CD4-positive, alpha-beta memory T cell (primary cell): Measurements from ENCODE around the gene CRP. TPM values are rescaled to one million over a fixed set of nuclear protein-coding genes. Genes with fewer than 3 reads are reported as not detected.

ENCODE experiments used
- CTCF ChIA-PET: fragments of 350-600 bp; sonication (Branson Sonifier 250); formaldehyde crosslinking; loops from one replicate; lab custom pipeline; 2021; ENCODE audit warnings: inconsistent platforms; ENCODE audit not compliant: partially characterized antibody; lab: Charles Lee
- POLR2A ChIA-PET: fragments of 350-600 bp; sonication (Branson Sonifier 250); formaldehyde crosslinking; loops from one replicate; lab custom pipeline; 2021; ENCODE audit not compliant: partially characterized antibody; lab: Charles Lee
- DNase-seq, 5 donors: peaks; one replicate each; pipeline versions ENCODE4 v3.0.0 to v3.0.0-alpha.2; 2020 to 2022; ENCODE audit warnings: mixed read lengths in 1 of 5
- H3K27ac ChIP-seq: one replicate; pipeline ENCODE4 v1.7.0; 2013; ENCODE audit warnings: low read depth, low read length
- H3K27me3 ChIP-seq: 2 replicates; pipeline ENCODE4 v1.7.0; 2013; ENCODE audit warnings: mild to moderate bottlenecking, low read length, moderate library complexity; ENCODE audit not compliant: insufficient read depth
- H3K36me3 ChIP-seq: 2 replicates; pipeline ENCODE4 v1.7.0; 2013; ENCODE audit warnings: mild to moderate bottlenecking, low read length, moderate library complexity; ENCODE audit not compliant: insufficient read depth
- H3K4me1 ChIP-seq: 2 replicates; pipeline ENCODE4 v1.7.0; 2013; ENCODE audit warnings: mild to moderate bottlenecking, low read length, moderate library complexity; ENCODE audit not compliant: insufficient read depth
- H3K4me3 ChIP-seq, 2 donors: one replicate each; pipeline ENCODE4 v1.7.0; 2013; ENCODE audit warnings: low read length in 2 of 2, mild to moderate bottlenecking in 1 of 2
- H3K9me3 ChIP-seq, 2 donors: one replicate each; pipeline ENCODE4 v1.7.0; 2013; ENCODE audit warnings: low read length in 2 of 2, control low read depth in 1 of 2; ENCODE audit not compliant: control insufficient read depth in 1 of 2
- H3K27ac Mint-ChIP-seq, 7 donors: one replicate each; pipeline ENCODE4 v1.8.0; 2020 to 2021; ENCODE audit warnings: mixed read lengths in 7 of 7, mild to moderate bottlenecking in 6 of 7, inconsistent platforms in 3 of 7, moderate library complexity in 3 of 7
- H3K27me3 Mint-ChIP-seq, 2 donors: one replicate each; pipeline ENCODE4 v1.8.0; 2020 to 2021; ENCODE audit warnings: mixed read lengths in 2 of 2
- H3K36me3 Mint-ChIP-seq, 2 donors: one replicate each; pipeline ENCODE4 v1.8.0; 2020 to 2021; ENCODE audit warnings: mixed read lengths in 2 of 2, inconsistent platforms in 1 of 2, mild to moderate bottlenecking in 1 of 2
- H3K4me1 Mint-ChIP-seq, 4 donors: one replicate each; pipeline ENCODE4 v1.8.0; 2020 to 2021; ENCODE audit warnings: mixed read lengths in 4 of 4, mild to moderate bottlenecking in 1 of 4
- H3K4me3 Mint-ChIP-seq, 8 donors: one replicate each; pipeline ENCODE4 v1.8.0; 2020 to 2021; ENCODE audit warnings: mixed read lengths in 8 of 8, mild to moderate bottlenecking in 7 of 8, moderate library complexity in 6 of 8, inconsistent platforms in 3 of 8
- H3K9me3 Mint-ChIP-seq, 8 donors: one replicate each; pipeline ENCODE4 v1.8.0; 2020 to 2021; ENCODE audit warnings: mixed read lengths in 8 of 8, mild to moderate bottlenecking in 5 of 8, inconsistent platforms in 3 of 8, moderate library complexity in 1 of 8
- intact Hi-C: fragments of 100-400 bp; cut with micrococcal nuclease; formaldehyde crosslinking; loops from one replicate; pipeline ENCODE4 v1.15.1; 2023
- polyA plus RNA-seq, 2 donors: library from polyadenylated mRNA; unstranded; fragments of 300-500 nt; fragmentation: Illumina TruSeq; gene quantifications; one replicate each; pipeline ENCODE4 v1.2.3, GENCODE V29; 2021
- total RNA-seq, 2 experiments: library from RNA; stranded (reverse); gene quantifications; one replicate each; pipeline ENCODE4 v1.2.3, GENCODE V29; 2021

CRP gene, protein sequence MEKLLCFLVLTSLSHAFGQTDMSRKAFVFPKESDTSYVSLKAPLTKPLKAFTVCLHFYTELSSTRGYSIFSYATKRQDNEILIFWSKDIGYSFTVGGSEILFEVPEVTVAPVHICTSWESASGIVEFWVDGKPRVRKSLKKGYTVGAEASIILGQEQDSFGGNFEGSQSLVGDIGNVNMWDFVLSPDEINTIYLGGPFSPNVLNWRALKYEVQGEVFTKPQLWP
- total RNA-seq (not detected), polyA plus RNA-seq (not detected)

DNA sequence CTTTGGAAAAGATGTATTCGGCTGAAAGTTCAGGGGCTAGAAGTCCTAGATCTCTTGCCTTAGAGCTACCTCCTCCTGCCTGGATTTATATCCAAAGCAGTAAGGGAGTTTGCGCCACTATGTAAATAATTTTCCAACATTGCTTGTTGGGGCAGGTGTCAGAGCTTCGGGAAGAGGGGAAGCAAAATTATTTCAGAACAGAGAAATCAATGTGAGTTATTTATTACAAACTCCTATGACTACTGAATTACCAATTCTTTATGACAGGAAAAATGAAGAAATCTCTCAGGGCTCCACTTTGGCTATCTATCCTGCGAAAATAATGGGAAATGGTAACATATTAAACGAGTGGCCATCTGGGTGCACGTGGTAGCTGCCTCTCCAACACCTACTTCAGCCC lies at the start of gene CRP:
Gene CRP, minus strand, starts transcription at position 61 of the 400 bp plus-strand sequence. CDS start 104 bp downstream, outside the sequence.
- no peak for DNase-seq
- Histone ChIP-seq H3K36me3 (no peaks in the 10 kb centered on the region), H3K27ac (no peak within 1 kb of the TSS), H3K4me3 (no peak within 1 kb of the TSS), H3K4me1 (no peaks in the 10 kb centered on the region), H3K9me3 (no peaks in the 10 kb centered on the region), H3K27me3 (no peaks in the 10 kb centered on the region)
- no peak within 1 kb of the TSS for H3K4me3 Mint-ChIP-seq
- H3K27me3 Mint-ChIP-seq, result peaks cover 22 to 30% of the 10 kb centered on the region in 2 donors
- intact Hi-C loops, result no loop called here
- CTCF ChIA-PET, result no interaction called here
- H3K4me1 Mint-ChIP-seq, result no peaks in the 10 kb centered on the region
- POLR2A ChIA-PET, result no interaction called here
- peaks cover 2 to 5% of the 10 kb centered on the region in 2 donors for H3K36me3 Mint-ChIP-seq
- H3K27ac Mint-ChIP-seq, result no peak within 1 kb of the TSS
- peaks cover 8 to 25% (median 20%) of the 10 kb centered on the region in 8 donors for H3K9me3 Mint-ChIP-seq

GRCh38 chr1:159763686-159764085 lies 49.3 kb upstream of the CRP start:
- Histone ChIP-seq H3K9me3 (no peaks in the 10 kb centered on the region), H3K4me3 (no peak overlapping the region), H3K36me3 (no peaks in the 10 kb centered on the region), H3K4me1 (no peaks in the 10 kb centered on the region), H3K27me3 (no peaks in the 10 kb centered on the region), H3K27ac (no peak overlapping the region)
- POLR2A ChIA-PET, result no interaction called here
- intact Hi-C loops, result no loop called here
- H3K4me1 Mint-ChIP-seq, result no peaks in the 10 kb centered on the region
- peaks cover 0 to 2% (median 0%) of the 10 kb centered on the region in 8 donors for H3K9me3 Mint-ChIP-seq
- DNase-seq, result no peak
- no peak overlapping the region for H3K27ac Mint-ChIP-seq
- CTCF ChIA-PET, result no interaction called here
- H3K4me3 Mint-ChIP-seq, result no peak overlapping the region
- H3K36me3 Mint-ChIP-seq, result no peaks in the 10 kb centered on the region
- peaks cover 11 to 12% of the 10 kb centered on the region in 2 donors for H3K27me3 Mint-ChIP-seq

DNA sequence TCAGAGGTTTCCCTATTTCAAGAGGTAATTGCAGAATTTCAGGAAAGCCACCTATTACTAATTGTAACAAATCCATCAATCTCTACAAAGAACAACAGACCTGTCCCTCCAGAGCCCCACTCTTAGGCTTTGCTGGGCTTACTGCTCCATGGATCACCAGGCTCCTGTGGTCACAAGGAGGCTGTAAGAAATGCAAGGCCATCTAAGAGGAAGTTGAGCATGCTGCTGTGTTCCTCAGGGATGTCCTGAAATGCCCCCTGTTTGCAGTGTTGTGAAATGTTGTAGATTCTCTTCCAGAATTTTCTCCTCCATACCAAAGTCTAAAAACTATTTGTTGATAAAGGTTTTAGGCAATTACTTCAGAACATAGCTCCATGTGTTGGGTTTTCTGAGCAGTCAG lies 42.0 kb upstream of the CRP start:
- Mint-ChIP-seq H3K27ac (no peak overlapping the region), H3K4me3 (no peak overlapping the region), H3K4me1 (no peaks in the 10 kb centered on the region), H3K9me3 (peaks cover 0 to 2% (median 0%) of the 10 kb centered on the region in 8 donors), H3K36me3 (no peaks in the 10 kb centered on the region), H3K27me3 (peaks cover 9 to 13% of the 10 kb centered on the region in 2 donors)
- Histone ChIP-seq H3K4me1 (no peaks in the 10 kb centered on the region), H3K4me3 (no peak overlapping the region), H3K36me3 (no peaks in the 10 kb centered on the region), H3K9me3 (no peaks in the 10 kb centered on the region), H3K27ac (no peak overlapping the region), H3K27me3 (no peaks in the 10 kb centered on the region)
- DNase-seq, result no peak
- POLR2A ChIA-PET, result no interaction called here
- CTCF ChIA-PET, result no interaction called here
- intact Hi-C loops, result no loop called here

GRCh38 chr1:159755451-159756007 lies 41.1 kb upstream of the CRP start:
- intact Hi-C loops, result no loop called here
- H3K9me3 Mint-ChIP-seq, result no peaks in the 10 kb centered on the region

GRCh38 chr1:159753386-159753785 lies 39.0 kb upstream of the CRP start:
- H3K4me1 Mint-ChIP-seq, result no peaks in the 10 kb centered on the region
- intact Hi-C loops, result no loop called here
- Histone ChIP-seq H3K36me3 (no peaks in the 10 kb centered on the region), H3K27ac (no peak overlapping the region), H3K4me3 (no peak overlapping the region), H3K4me1 (no peaks in the 10 kb centered on the region), H3K27me3 (no peaks in the 10 kb centered on the region), H3K9me3 (no peaks in the 10 kb centered on the region)
- no peak for DNase-seq
- ChIA-PET POLR2A (no interaction called here), CTCF (no interaction called here)
- no peak overlapping the region for H3K4me3 Mint-ChIP-seq
- no peak overlapping the region for H3K27ac Mint-ChIP-seq
- peaks cover 11 to 14% of the 10 kb centered on the region in 2 donors for H3K27me3 Mint-ChIP-seq
- no peaks in the 10 kb centered on the region for H3K36me3 Mint-ChIP-seq
- no peaks in the 10 kb centered on the region for H3K9me3 Mint-ChIP-seq

More at GRCh38 chr1:159755451-159756007, 41.1 kb upstream of the CRP start:
- H3K36me3 Mint-ChIP-seq, result no peaks in the 10 kb centered on the region
- H3K4me1 Mint-ChIP-seq, result no peaks in the 10 kb centered on the region
- ChIA-PET CTCF (no interaction called here), POLR2A (no interaction called here)
- Histone ChIP-seq H3K27me3 (no peaks in the 10 kb centered on the region), H3K4me1 (no peaks in the 10 kb centered on the region), H3K27ac (no peak overlapping the region), H3K36me3 (no peaks in the 10 kb centered on the region), H3K9me3 (no peaks in the 10 kb centered on the region), H3K4me3 (no peak overlapping the region)
- no peak overlapping the region for H3K4me3 Mint-ChIP-seq
- H3K27ac Mint-ChIP-seq, result no peak overlapping the region
- peaks cover 11 to 14% of the 10 kb centered on the region in 2 donors for H3K27me3 Mint-ChIP-seq
- DNase-seq, result no peak

DNA sequence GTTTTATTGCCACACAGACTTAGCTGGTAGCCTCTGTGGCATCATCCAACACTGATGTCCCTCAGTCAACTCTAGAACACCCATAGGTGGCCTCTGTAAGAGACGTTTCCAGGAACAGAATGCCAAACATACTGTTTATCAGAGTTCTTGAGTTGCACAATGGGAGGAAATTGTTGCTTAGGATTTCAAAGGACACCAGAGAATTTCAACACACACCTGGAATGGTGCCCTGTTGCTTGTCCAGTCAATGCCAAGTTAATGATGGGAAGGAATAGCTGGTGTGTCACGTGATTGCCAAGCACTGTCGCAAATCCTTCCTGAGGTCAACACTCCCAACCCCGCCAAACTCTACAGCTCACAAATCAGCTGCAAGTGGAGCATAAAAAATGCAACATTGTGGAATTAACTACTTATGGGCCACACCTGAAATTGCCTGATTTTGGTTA lies 37.8 kb upstream of the CRP start:
- no peak overlapping the region for H3K4me3 Mint-ChIP-seq
- Histone ChIP-seq H3K36me3 (no peaks in the 10 kb centered on the region), H3K9me3 (no peaks in the 10 kb centered on the region), H3K4me3 (no peak overlapping the region), H3K4me1 (no peaks in the 10 kb centered on the region), H3K27ac (no peak overlapping the region), H3K27me3 (no peaks in the 10 kb centered on the region)
- DNase-seq, result no peak
- intact Hi-C loops, result no loop called here
- no peaks in the 10 kb centered on the region for H3K4me1 Mint-ChIP-seq
- POLR2A ChIA-PET, result no interaction called here
- H3K27ac Mint-ChIP-seq, result no peak overlapping the region
- H3K36me3 Mint-ChIP-seq, result no peaks in the 10 kb centered on the region
- peaks cover 9 to 14% of the 10 kb centered on the region in 2 donors for H3K27me3 Mint-ChIP-seq
- no peaks in the 10 kb centered on the region for H3K9me3 Mint-ChIP-seq
- CTCF ChIA-PET, result no interaction called here

GRCh38 chr1:159751031-159751430 lies 36.6 kb upstream of the CRP start:
- H3K4me1 ChIP-seq, result no peaks in the 10 kb centered on the region
- H3K36me3 ChIP-seq, result no peaks in the 10 kb centered on the region
- CTCF ChIA-PET, result no interaction called here
- no peak overlapping the region for H3K4me3 ChIP-seq
- intact Hi-C loops, result no loop called here
- Mint-ChIP-seq H3K9me3 (no peaks in the 10 kb centered on the region), H3K4me1 (no peaks in the 10 kb centered on the region), H3K27me3 (peaks cover 9% of the 10 kb centered on the region in 2 donors), H3K27ac (no peak overlapping the region), H3K4me3 (no peak overlapping the region), H3K36me3 (no peaks in the 10 kb centered on the region)
- no peaks in the 10 kb centered on the region for H3K27me3 ChIP-seq
- no peak overlapping the region for H3K27ac ChIP-seq
- DNase-seq, result no peak
- POLR2A ChIA-PET, result no interaction called here
- no peaks in the 10 kb centered on the region for H3K9me3 ChIP-seq
